Type B pancreatic cell (in vitro differentiated cells): Measurements from ENCODE around the gene GAREM1. TPM values are rescaled to one million over a fixed set of nuclear protein-coding genes. Genes with fewer than 3 reads are reported as not detected.

Experiments used
- DNase-seq: peaks from one replicate; pipeline ENCODE4 v3.0.0; 2021; ENCODE audit warnings: mixed read lengths; ENCODE audit not compliant: unreplicated experiment; ENCODE audit errors: extremely low spot score
- H3K27ac Mint-ChIP-seq: 2 replicates; pipeline ENCODE4 v1.8.0; 2021; ENCODE audit warnings: mild to moderate bottlenecking, mixed read lengths
- H3K27me3 Mint-ChIP-seq: 2 replicates; pipeline ENCODE4 v1.8.0; 2021; ENCODE audit warnings: mixed read lengths
- H3K36me3 Mint-ChIP-seq: 2 replicates; pipeline ENCODE4 v1.8.0; 2021; ENCODE audit warnings: mixed read lengths
- H3K4me1 Mint-ChIP-seq: one replicate; pipeline ENCODE4 v1.8.0; 2021; ENCODE audit warnings: mixed read lengths; ENCODE audit not compliant: unreplicated experiment
- H3K4me3 Mint-ChIP-seq: 2 replicates; pipeline ENCODE4 v1.8.0; 2021; ENCODE audit warnings: mild to moderate bottlenecking, mixed read lengths
- H3K9me3 Mint-ChIP-seq: 2 replicates; pipeline ENCODE4 v1.8.0; 2021; ENCODE audit warnings: mixed read lengths
- total RNA-seq: library from RNA; stranded (reverse); gene quantifications from 2 replicates; pipeline ENCODE4 v1.2.1, GENCODE V29; 2021; ENCODE audit warnings: low replicate concordance
- TF ChIP-seq, protein P1 (sequence below): fragments of 200-600 bp; sonication (generic); conservative IDR thresholded peaks from 2 replicates; pipeline ENCODE4 v1.5.0; 2021; ENCODE audit warnings: antibody characterized with exemption, mild to moderate bottlenecking

The GAREM1 gene
- total RNA-seq, 1 donor from 2014 or later: 17.8 TPM

- no peaks in the 10 kb centered on the region for H3K36me3 Mint-ChIP-seq
- no peaks in the 10 kb centered on the region for H3K4me1 Mint-ChIP-seq
- TF ChIP-seq, protein P1, sequence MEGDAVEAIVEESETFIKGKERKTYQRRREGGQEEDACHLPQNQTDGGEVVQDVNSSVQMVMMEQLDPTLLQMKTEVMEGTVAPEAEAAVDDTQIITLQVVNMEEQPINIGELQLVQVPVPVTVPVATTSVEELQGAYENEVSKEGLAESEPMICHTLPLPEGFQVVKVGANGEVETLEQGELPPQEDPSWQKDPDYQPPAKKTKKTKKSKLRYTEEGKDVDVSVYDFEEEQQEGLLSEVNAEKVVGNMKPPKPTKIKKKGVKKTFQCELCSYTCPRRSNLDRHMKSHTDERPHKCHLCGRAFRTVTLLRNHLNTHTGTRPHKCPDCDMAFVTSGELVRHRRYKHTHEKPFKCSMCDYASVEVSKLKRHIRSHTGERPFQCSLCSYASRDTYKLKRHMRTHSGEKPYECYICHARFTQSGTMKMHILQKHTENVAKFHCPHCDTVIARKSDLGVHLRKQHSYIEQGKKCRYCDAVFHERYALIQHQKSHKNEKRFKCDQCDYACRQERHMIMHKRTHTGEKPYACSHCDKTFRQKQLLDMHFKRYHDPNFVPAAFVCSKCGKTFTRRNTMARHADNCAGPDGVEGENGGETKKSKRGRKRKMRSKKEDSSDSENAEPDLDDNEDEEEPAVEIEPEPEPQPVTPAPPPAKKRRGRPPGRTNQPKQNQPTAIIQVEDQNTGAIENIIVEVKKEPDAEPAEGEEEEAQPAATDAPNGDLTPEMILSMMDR: no peak
- H3K27ac Mint-ChIP-seq: no peak overlapping the region
- H3K27me3 Mint-ChIP-seq: no peaks in the 10 kb centered on the region
- no peak for DNase-seq
- no peak overlapping the region for H3K4me3 Mint-ChIP-seq
- no peaks in the 10 kb centered on the region for H3K9me3 Mint-ChIP-seq
These were observed 133.3 kb downstream of the GAREM1 start for GRCh38 chr18:32337347-32337746.

DNA sequence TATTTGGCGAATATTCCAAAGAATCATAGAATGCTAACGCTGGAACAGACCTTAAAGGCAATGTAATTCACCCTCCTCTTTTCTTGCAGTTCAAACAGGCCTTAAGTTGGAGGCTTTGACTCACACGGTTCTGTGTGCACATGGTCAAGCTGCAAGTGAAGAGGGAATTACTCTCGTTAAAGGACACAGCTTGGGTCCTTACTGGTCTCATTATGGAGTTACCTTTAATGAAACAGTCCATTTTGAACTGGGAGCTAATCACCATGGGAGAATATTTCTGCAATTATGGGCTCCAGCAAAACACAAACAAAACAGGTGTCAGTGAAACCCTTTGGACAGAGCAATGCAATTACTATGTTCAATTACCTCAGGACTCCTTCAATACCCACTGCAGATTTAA is 135.5 kb downstream of the GAREM1 start:
- TF ChIP-seq, protein P1: no peak
- Mint-ChIP-seq H3K36me3 (no peaks in the 10 kb centered on the region), H3K4me1 (no peaks in the 10 kb centered on the region), H3K4me3 (no peak overlapping the region), H3K9me3 (no peaks in the 10 kb centered on the region), H3K27ac (no peak overlapping the region), H3K27me3 (no peaks in the 10 kb centered on the region)
- DNase-seq: no peak

DNA sequence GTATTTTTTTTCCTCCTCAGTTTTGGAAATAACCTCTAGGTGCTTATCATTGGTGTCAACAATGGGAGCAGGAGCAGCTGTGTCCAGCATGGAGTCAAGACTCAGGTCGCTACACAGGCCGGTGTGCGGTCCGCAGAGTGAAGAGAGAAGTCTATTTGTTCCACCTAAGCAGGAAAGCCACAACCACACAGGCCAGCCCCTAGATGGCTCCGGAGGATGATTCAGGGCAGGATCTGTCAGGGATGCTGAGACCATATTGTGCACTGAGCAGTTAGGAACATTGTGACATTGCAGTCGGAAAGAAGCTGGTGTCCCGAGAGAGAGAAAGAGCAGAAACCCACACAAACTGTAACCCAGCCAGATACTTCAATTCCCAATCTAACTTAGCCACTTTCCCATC is 136.9 kb downstream of the GAREM1 start:
- TF ChIP-seq, protein P1: no peak
- peaks cover 4% of the 10 kb centered on the region for H3K36me3 Mint-ChIP-seq
- no peak overlapping the region for H3K4me3 Mint-ChIP-seq
- no peak overlapping the region for H3K27ac Mint-ChIP-seq
- no peaks in the 10 kb centered on the region for H3K27me3 Mint-ChIP-seq
- no peak for DNase-seq
- H3K9me3 Mint-ChIP-seq: no peaks in the 10 kb centered on the region
- H3K4me1 Mint-ChIP-seq: no peaks in the 10 kb centered on the region

- H3K9me3 Mint-ChIP-seq: no peaks in the 10 kb centered on the region
- H3K36me3 Mint-ChIP-seq: peaks cover 4% of the 10 kb centered on the region
- TF ChIP-seq, protein P1: no peak
- H3K4me1 Mint-ChIP-seq: no peaks in the 10 kb centered on the region
- H3K27ac Mint-ChIP-seq: no peak overlapping the region
- H3K4me3 Mint-ChIP-seq: no peak overlapping the region
- H3K27me3 Mint-ChIP-seq: no peaks in the 10 kb centered on the region
- no peak for DNase-seq
These were observed 138.0 kb downstream of the GAREM1 start for GRCh38 chr18:32332708-32333107.

GRCh38 chr18:32328974-32329373 is 141.7 kb downstream of the GAREM1 start:
- DNase-seq: no peak
- no peak overlapping the region for H3K4me3 Mint-ChIP-seq
- no peaks in the 10 kb centered on the region for H3K27me3 Mint-ChIP-seq
- H3K36me3 Mint-ChIP-seq: peaks cover 4% of the 10 kb centered on the region
- no peak overlapping the region for H3K27ac Mint-ChIP-seq
- TF ChIP-seq, protein P1: no peak
- H3K4me1 Mint-ChIP-seq: peaks cover 12% of the 10 kb centered on the region
- H3K9me3 Mint-ChIP-seq: no peaks in the 10 kb centered on the region

GRCh38 chr18:32328379-32328778 is 142.3 kb downstream of the GAREM1 start:
- Mint-ChIP-seq H3K4me1 (peaks cover 13% of the 10 kb centered on the region), H3K4me3 (no peak overlapping the region), H3K27me3 (no peaks in the 10 kb centered on the region), H3K9me3 (no peaks in the 10 kb centered on the region), H3K36me3 (peaks cover 4% of the 10 kb centered on the region), H3K27ac (no peak overlapping the region)
- TF ChIP-seq, protein P1: no peak
- no peak for DNase-seq
